Measurements from ENCODE around the gene TRAM2.

The TRAM2 gene

GRCh38 chr6:52503323-52503747 is 73.5 kb downstream of the TRAM2 start:
- H2BK15ac ChIP-seq (ENCODE audit: low read length) = no peak overlapping the region
- peaks cover 25 to 75% of the 10 kb centered on the region in 2 donors for H3K36me3 ChIP-seq (replicated peaks in 1 of 2; ENCODE audit: control insufficient read depth in 2 of 2, insufficient read depth in 2 of 2, low read length in 2 of 2)
- no peaks in the 10 kb centered on the region for H3K9me3 ChIP-seq (replicated peaks in 1 of 2; ENCODE audit: control insufficient read depth in 2 of 2, insufficient read depth in 1 of 2, low read depth in 1 of 2, low read length in 2 of 2)
- no peak overlapping the region for H2AK5ac ChIP-seq (ENCODE audit: low read depth, low read length)
- no peak overlapping the region for H3K4me3 ChIP-seq (ENCODE audit: low read length in 2 of 2)
- H4K91ac ChIP-seq (ENCODE audit: low read depth, low read length, poor library complexity) = no peak overlapping the region
- H3K27ac ChIP-seq (replicated peaks; ENCODE audit: low read length) = no peak overlapping the region
- H4K8ac ChIP-seq (ENCODE audit: low read depth, low read length) = no peak overlapping the region
- H2BK5ac ChIP-seq (ENCODE audit: low read length) = no peak overlapping the region
- no CpG with 5 or more reads among the region's 5 CpGs for WGBS, 2 donors (ENCODE audit: extremely low coverage in 2 of 2, insufficient read length in 2 of 2, insufficient replicate concordance in 1 of 2)
- H3K27me3 ChIP-seq (ENCODE audit: control insufficient read depth in 3 of 3, insufficient read depth in 3 of 3, low read depth in 1 of 3, low read length in 3 of 3) = no peaks in the 10 kb centered on the region
- H3K79me1 ChIP-seq (ENCODE audit: low read depth, low read length) = peaks cover 2% of the 10 kb centered on the region
- H2AFZ ChIP-seq (ENCODE audit: low read length) = no peak overlapping the region
- no peak overlapping the region for H3K9ac ChIP-seq (ENCODE audit: low read depth, low read length, poor library complexity)
- H2BK12ac ChIP-seq (ENCODE audit: low read length) = no peak overlapping the region
- no peak overlapping the region for H3K4ac ChIP-seq (ENCODE audit: low read length)
- H3K14ac ChIP-seq (ENCODE audit: low read length) = no peak overlapping the region
- H3K4me2 ChIP-seq (ENCODE audit: insufficient read depth, low read length, poor library complexity, severe bottlenecking) = no peak overlapping the region
- no peak overlapping the region for H3K23ac ChIP-seq (ENCODE audit: low read depth, low read length, poor library complexity)
- peak overlapping the region; percentile 40 for H3K18ac ChIP-seq (ENCODE audit: low read length)
- peaks cover 0 to 6% of the 10 kb centered on the region in 2 donors for H3K4me1 ChIP-seq (ENCODE audit: control insufficient read depth in 2 of 2, insufficient read depth in 1 of 2, low read depth in 1 of 2, low read length in 2 of 2)
- no peak overlapping the region for H2BK120ac ChIP-seq (ENCODE audit: low read depth, low read length)
- no peak for DNase-seq (ENCODE audit: low spot score)

GRCh38 chr6:52502306-52503029 is 74.4 kb downstream of the TRAM2 start:
- Histone ChIP-seq H2BK5ac (ENCODE audit: low read length) (no peak overlapping the region), H2BK12ac (ENCODE audit: low read length) (no peak overlapping the region), H3K9ac (ENCODE audit: low read depth, low read length, poor library complexity) (no peak overlapping the region), H3K4ac (ENCODE audit: low read length) (no peak overlapping the region), H3K27ac (replicated peaks; ENCODE audit: low read length) (no peak overlapping the region), H2BK120ac (ENCODE audit: low read depth, low read length) (no peak overlapping the region), H2AFZ (ENCODE audit: low read length) (no peak overlapping the region), H3K14ac (ENCODE audit: low read length) (no peak overlapping the region), H3K79me1 (ENCODE audit: low read depth, low read length) (peaks cover 2% of the 10 kb centered on the region), H3K36me3 (replicated peaks in 1 of 2; ENCODE audit: control insufficient read depth in 2 of 2, insufficient read depth in 2 of 2, low read length in 2 of 2) (peaks cover 18 to 67% of the 10 kb centered on the region in 2 donors), H3K4me1 (ENCODE audit: control insufficient read depth in 2 of 2, insufficient read depth in 1 of 2, low read depth in 1 of 2, low read length in 2 of 2) (peaks cover 0 to 8% of the 10 kb centered on the region in 2 donors), H2BK15ac (ENCODE audit: low read length) (no peak overlapping the region), H3K4me2 (ENCODE audit: insufficient read depth, low read length, poor library complexity, severe bottlenecking) (no peak overlapping the region), H3K9me3 (replicated peaks in 1 of 2; ENCODE audit: control insufficient read depth in 2 of 2, insufficient read depth in 1 of 2, low read depth in 1 of 2, low read length in 2 of 2) (no peaks in the 10 kb centered on the region), H4K8ac (ENCODE audit: low read depth, low read length) (no peak overlapping the region), H3K23ac (ENCODE audit: low read depth, low read length, poor library complexity) (no peak overlapping the region), H4K91ac (ENCODE audit: low read depth, low read length, poor library complexity) (no peak overlapping the region), H3K27me3 (ENCODE audit: control insufficient read depth in 3 of 3, insufficient read depth in 3 of 3, low read depth in 1 of 3, low read length in 3 of 3) (no peaks in the 10 kb centered on the region), H3K4me3 (ENCODE audit: low read length in 2 of 2) (no peak overlapping the region), H2AK5ac (ENCODE audit: low read depth, low read length) (no peak overlapping the region), H3K18ac (ENCODE audit: low read length) (no peak overlapping the region)
- no CpG with 5 or more reads among the region's 20 CpGs for WGBS, 2 donors (ENCODE audit: extremely low coverage in 2 of 2, insufficient read length in 2 of 2, insufficient replicate concordance in 1 of 2)
- DNase-seq (ENCODE audit: low spot score) = no peak

GRCh38 chr6:52500238-52501129 is 76.4 kb downstream of the TRAM2 start:
- WGBS, 2 donors (ENCODE audit: extremely low coverage in 2 of 2, insufficient read length in 2 of 2, insufficient replicate concordance in 1 of 2) = no CpG with 5 or more reads among the region's 9 CpGs
- DNase-seq (ENCODE audit: low spot score) = no peak
- H3K4me1 ChIP-seq (ENCODE audit: control insufficient read depth in 2 of 2, insufficient read depth in 1 of 2, low read depth in 1 of 2, low read length in 2 of 2) = peaks cover 0 to 8% of the 10 kb centered on the region in 2 donors

GRCh38 chr6:52499681-52500236 is 77.1 kb downstream of the TRAM2 start:
- no peak overlapping the region for H4K91ac ChIP-seq (ENCODE audit: low read depth, low read length, poor library complexity)
- no peak overlapping the region for H4K8ac ChIP-seq (ENCODE audit: low read depth, low read length)
- peaks cover 11 to 52% of the 10 kb centered on the region in 2 donors for H3K36me3 ChIP-seq (replicated peaks in 1 of 2; ENCODE audit: control insufficient read depth in 2 of 2, insufficient read depth in 2 of 2, low read length in 2 of 2)
- no peak overlapping the region for H3K9ac ChIP-seq (ENCODE audit: low read depth, low read length, poor library complexity)
- H3K27me3 ChIP-seq (ENCODE audit: control insufficient read depth in 3 of 3, insufficient read depth in 3 of 3, low read depth in 1 of 3, low read length in 3 of 3) = no peaks in the 10 kb centered on the region
- no peak overlapping the region for H3K14ac ChIP-seq (ENCODE audit: low read length)
- DNase-seq (ENCODE audit: low spot score) = no peak
- no peak overlapping the region for H2BK12ac ChIP-seq (ENCODE audit: low read length)
- peak overlapping the region; percentile 17 for H3K18ac ChIP-seq (ENCODE audit: low read length)
- H2BK5ac ChIP-seq (ENCODE audit: low read length) = no peak overlapping the region
- H2AFZ ChIP-seq (ENCODE audit: low read length) = no peak overlapping the region
- H3K27ac ChIP-seq (replicated peaks; ENCODE audit: low read length) = no peak overlapping the region
- WGBS, 2 donors (ENCODE audit: extremely low coverage in 2 of 2, insufficient read length in 2 of 2, insufficient replicate concordance in 1 of 2) = no CpG with 5 or more reads among the region's 11 CpGs
- peaks cover 0 to 8% of the 10 kb centered on the region in 2 donors for H3K4me1 ChIP-seq (ENCODE audit: control insufficient read depth in 2 of 2, insufficient read depth in 1 of 2, low read depth in 1 of 2, low read length in 2 of 2)
- H2BK120ac ChIP-seq (ENCODE audit: low read depth, low read length) = no peak overlapping the region
- no peaks in the 10 kb centered on the region for H3K9me3 ChIP-seq (replicated peaks in 1 of 2; ENCODE audit: control insufficient read depth in 2 of 2, insufficient read depth in 1 of 2, low read depth in 1 of 2, low read length in 2 of 2)
- no peak overlapping the region for H3K23ac ChIP-seq (ENCODE audit: low read depth, low read length, poor library complexity)
- no peak overlapping the region for H3K4me3 ChIP-seq (ENCODE audit: low read length in 2 of 2)
- H2BK15ac ChIP-seq (ENCODE audit: low read length) = no peak overlapping the region
- no peak overlapping the region for H3K4ac ChIP-seq (ENCODE audit: low read length)
- peaks cover 2% of the 10 kb centered on the region for H3K79me1 ChIP-seq (ENCODE audit: low read depth, low read length)
- H3K4me2 ChIP-seq (ENCODE audit: insufficient read depth, low read length, poor library complexity, severe bottlenecking) = no peak overlapping the region
- H2AK5ac ChIP-seq (ENCODE audit: low read depth, low read length) = no peak overlapping the region

More at GRCh38 chr6:52500238-52501129, 76.4 kb downstream of the TRAM2 start:
- Histone ChIP-seq H3K9me3 (replicated peaks in 1 of 2; ENCODE audit: control insufficient read depth in 2 of 2, insufficient read depth in 1 of 2, low read depth in 1 of 2, low read length in 2 of 2) (no peaks in the 10 kb centered on the region), H2BK120ac (ENCODE audit: low read depth, low read length) (no peak overlapping the region), H3K27ac (replicated peaks; ENCODE audit: low read length) (no peak overlapping the region), H3K36me3 (replicated peaks in 1 of 2; ENCODE audit: control insufficient read depth in 2 of 2, insufficient read depth in 2 of 2, low read length in 2 of 2) (peaks cover 9 to 53% of the 10 kb centered on the region in 2 donors), H3K4me2 (ENCODE audit: insufficient read depth, low read length, poor library complexity, severe bottlenecking) (no peak overlapping the region), H3K18ac (ENCODE audit: low read length) (no peak overlapping the region), H3K23ac (ENCODE audit: low read depth, low read length, poor library complexity) (no peak overlapping the region), H3K79me1 (ENCODE audit: low read depth, low read length) (peaks cover 2% of the 10 kb centered on the region), H4K91ac (ENCODE audit: low read depth, low read length, poor library complexity) (no peak overlapping the region), H2BK12ac (ENCODE audit: low read length) (no peak overlapping the region), H3K27me3 (ENCODE audit: control insufficient read depth in 3 of 3, insufficient read depth in 3 of 3, low read depth in 1 of 3, low read length in 3 of 3) (no peaks in the 10 kb centered on the region), H3K9ac (ENCODE audit: low read depth, low read length, poor library complexity) (no peak overlapping the region), H3K4ac (ENCODE audit: low read length) (no peak overlapping the region), H4K8ac (ENCODE audit: low read depth, low read length) (no peak overlapping the region), H2BK15ac (ENCODE audit: low read length) (no peak overlapping the region), H3K14ac (ENCODE audit: low read length) (no peak overlapping the region), H2AK5ac (ENCODE audit: low read depth, low read length) (no peak overlapping the region), H2AFZ (ENCODE audit: low read length) (no peak overlapping the region), H2BK5ac (ENCODE audit: low read length) (no peak overlapping the region), H3K4me3 (ENCODE audit: low read length in 2 of 2) (no peak overlapping the region)
